Mammary epithelial cell (primary cell): Measurements from ENCODE around the gene TRAPPC14.
"Not testable (repeated sequence)": the region's sequence is repeated elsewhere in the genome, so short reads cannot be mapped to it uniquely, and the experiment has no call there.

ENCODE experiments used
- EZH2 ChIP-seq: IDR thresholded peaks from 2 replicates; pipeline ENCODE4 v1.6.1; 2012; ENCODE audit warnings: low read length, inconsistent platforms, borderline replicate concordance
- TF ChIP-seq, protein P1 (sequence below), 2 donors: IDR thresholded peaks in 1 of 2; conservative IDR thresholded peaks in 1 of 2; 2 replicates each; pipeline ENCODE4 v1.5.1; 2011 to 2012; ENCODE audit warnings: inconsistent platforms in 2 of 2, low read length in 2 of 2, mild to moderate bottlenecking in 2 of 2, control low read depth in 1 of 2, low read depth in 1 of 2; ENCODE audit not compliant: insufficient read depth in 1 of 2; ENCODE audit errors: extremely low read depth in 1 of 2

DNA sequence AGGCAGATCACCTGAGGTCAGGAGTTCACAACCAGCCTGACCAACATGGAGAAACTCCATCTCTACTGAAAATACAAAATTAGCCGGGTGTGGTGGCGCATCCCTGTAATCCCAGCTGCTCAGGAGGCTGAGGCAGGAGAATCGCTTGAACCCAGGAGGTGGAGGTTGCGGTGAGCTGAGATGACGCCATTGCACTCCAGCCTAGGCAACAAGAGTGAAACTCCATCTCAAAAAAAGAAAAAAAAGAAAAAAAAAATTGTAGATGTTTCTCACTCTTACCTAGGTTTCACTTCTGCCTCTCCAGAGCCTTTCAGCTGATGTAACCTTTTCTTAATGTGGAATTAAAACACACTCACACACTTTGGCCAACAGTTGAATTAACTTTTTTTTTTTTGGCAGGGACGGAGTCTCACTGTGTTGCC lies 37.4 kb upstream of the TRAPPC14 start:
- TF ChIP-seq, protein P1, sequence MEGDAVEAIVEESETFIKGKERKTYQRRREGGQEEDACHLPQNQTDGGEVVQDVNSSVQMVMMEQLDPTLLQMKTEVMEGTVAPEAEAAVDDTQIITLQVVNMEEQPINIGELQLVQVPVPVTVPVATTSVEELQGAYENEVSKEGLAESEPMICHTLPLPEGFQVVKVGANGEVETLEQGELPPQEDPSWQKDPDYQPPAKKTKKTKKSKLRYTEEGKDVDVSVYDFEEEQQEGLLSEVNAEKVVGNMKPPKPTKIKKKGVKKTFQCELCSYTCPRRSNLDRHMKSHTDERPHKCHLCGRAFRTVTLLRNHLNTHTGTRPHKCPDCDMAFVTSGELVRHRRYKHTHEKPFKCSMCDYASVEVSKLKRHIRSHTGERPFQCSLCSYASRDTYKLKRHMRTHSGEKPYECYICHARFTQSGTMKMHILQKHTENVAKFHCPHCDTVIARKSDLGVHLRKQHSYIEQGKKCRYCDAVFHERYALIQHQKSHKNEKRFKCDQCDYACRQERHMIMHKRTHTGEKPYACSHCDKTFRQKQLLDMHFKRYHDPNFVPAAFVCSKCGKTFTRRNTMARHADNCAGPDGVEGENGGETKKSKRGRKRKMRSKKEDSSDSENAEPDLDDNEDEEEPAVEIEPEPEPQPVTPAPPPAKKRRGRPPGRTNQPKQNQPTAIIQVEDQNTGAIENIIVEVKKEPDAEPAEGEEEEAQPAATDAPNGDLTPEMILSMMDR (conservative IDR thresholded peaks at IDR 0.05 in 1 of 2, IDR thresholded peaks at IDR 0.05 in 1 of 2; ENCODE audit: extremely low read depth in 1 of 2, insufficient read depth in 1 of 2, low read depth in 1 of 2, low read length in 2 of 2), result not testable (repeated sequence)
- TF ChIP-seq EZH2, result not testable (repeated sequence)
